ENCODE results near the gene LSM12.

Gene LSM12

GRCh38 chr17:44113382-44113781, 46.9 kb upstream of the LSM12 start:
- no peaks in the 10 kb centered on the region for H3K9me2 ChIP-seq (ENCODE audit: low read depth, low read length)
- no peak overlapping the region for H3K27ac ChIP-seq (ENCODE audit: low read depth, low read length, poor library complexity, severe bottlenecking)
- no peaks in the 10 kb centered on the region for H4K20me1 ChIP-seq (ENCODE audit: insufficient read depth, low read length)
- H3K4me2 ChIP-seq (ENCODE audit: low read length) = no peak overlapping the region
- H3K27me3 ChIP-seq (ENCODE audit: insufficient read depth, low read length) = no peaks in the 10 kb centered on the region; the same call in 1 of the 2 replicates
- H3K9ac ChIP-seq (ENCODE audit: low read length) = no peak overlapping the region
- no peaks in the 10 kb centered on the region for H3K79me2 ChIP-seq (ENCODE audit: insufficient read depth, low read length)
- no peak overlapping the region for H2AFZ ChIP-seq (ENCODE audit: low read length)
- H3F3A ChIP-seq (ENCODE audit: insufficient read depth, low read length) = no peaks in the 10 kb centered on the region
- TF ChIP-seq EZH2 (IDR thresholded peaks at IDR 0.05; ENCODE audit: borderline replicate concordance, low read length) = no peak
- TF ChIP-seq, protein P1, sequence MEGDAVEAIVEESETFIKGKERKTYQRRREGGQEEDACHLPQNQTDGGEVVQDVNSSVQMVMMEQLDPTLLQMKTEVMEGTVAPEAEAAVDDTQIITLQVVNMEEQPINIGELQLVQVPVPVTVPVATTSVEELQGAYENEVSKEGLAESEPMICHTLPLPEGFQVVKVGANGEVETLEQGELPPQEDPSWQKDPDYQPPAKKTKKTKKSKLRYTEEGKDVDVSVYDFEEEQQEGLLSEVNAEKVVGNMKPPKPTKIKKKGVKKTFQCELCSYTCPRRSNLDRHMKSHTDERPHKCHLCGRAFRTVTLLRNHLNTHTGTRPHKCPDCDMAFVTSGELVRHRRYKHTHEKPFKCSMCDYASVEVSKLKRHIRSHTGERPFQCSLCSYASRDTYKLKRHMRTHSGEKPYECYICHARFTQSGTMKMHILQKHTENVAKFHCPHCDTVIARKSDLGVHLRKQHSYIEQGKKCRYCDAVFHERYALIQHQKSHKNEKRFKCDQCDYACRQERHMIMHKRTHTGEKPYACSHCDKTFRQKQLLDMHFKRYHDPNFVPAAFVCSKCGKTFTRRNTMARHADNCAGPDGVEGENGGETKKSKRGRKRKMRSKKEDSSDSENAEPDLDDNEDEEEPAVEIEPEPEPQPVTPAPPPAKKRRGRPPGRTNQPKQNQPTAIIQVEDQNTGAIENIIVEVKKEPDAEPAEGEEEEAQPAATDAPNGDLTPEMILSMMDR (IDR thresholded peaks at IDR 0.05; ENCODE audit: low read length) = no peak
- no peaks in the 10 kb centered on the region for H3K9me3 ChIP-seq (ENCODE audit: low read length)
- peaks cover 13% of the 10 kb centered on the region for H3K4me1 ChIP-seq (ENCODE audit: insufficient read depth, low read length, severe bottlenecking)
- H3K4me3 ChIP-seq (ENCODE audit: low read depth, low read length, poor library complexity, severe bottlenecking) = no peak overlapping the region
- H3K36me3 ChIP-seq (ENCODE audit: insufficient read depth, low read length) = no peaks in the 10 kb centered on the region

DNA sequence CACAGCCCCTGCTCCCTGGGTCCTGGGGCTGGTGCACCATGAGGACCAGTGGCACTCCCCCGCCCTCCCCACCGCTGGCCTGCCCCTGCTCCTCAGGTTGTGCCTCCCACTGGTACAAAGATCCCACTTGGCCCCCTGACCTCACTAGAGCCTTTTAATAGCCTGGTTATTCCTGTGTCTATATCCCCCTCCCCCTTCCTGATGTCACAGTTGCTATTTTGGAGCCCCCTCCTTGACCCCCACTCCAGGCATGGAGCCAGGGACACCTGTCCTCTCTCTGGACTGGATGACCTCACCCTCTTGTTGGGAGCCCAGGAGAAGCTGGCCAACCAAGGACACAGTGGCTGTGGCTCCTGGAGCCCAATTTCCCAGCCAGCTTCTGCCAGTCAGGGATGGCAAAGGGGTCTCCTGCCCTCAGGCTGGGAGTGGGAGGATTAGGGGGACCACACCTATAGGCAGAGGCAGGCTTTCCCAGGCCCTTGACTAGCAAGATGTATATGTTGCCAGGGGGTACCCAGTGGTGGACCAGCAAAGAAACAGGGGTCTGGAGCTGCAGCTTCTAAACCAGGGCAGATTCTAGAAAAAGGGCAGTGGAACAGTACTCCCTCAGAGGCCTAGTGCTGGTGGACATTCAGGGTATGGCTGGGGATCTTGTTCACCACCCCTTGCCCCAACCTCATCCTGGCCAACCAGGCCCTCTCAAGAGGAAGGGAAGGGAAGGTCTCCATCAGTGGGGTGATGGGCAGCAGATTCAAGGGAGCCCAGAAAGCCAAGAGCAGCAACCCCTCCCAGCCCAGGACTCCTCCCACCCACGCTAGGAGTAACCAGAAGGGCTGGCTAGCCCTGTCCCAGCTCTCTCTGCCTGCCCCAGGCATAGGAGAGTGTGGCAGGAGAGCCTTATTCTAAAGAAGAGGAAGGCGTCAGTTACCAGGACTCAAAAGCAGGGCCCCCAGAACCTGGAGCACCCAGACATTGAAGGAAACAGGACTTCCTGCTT, 46.1 kb upstream of the LSM12 start:
- no peak overlapping the region for H2AFZ ChIP-seq (ENCODE audit: low read length)
- no peaks in the 10 kb centered on the region for H4K20me1 ChIP-seq (ENCODE audit: insufficient read depth, low read length)
- no peak overlapping the region for H3K4me3 ChIP-seq (ENCODE audit: low read depth, low read length, poor library complexity, severe bottlenecking)
- no peaks in the 10 kb centered on the region for H3K36me3 ChIP-seq (ENCODE audit: insufficient read depth, low read length)
- TF ChIP-seq EZH2 (IDR thresholded peaks at IDR 0.05; ENCODE audit: borderline replicate concordance, low read length) = no peak
- TF ChIP-seq, protein P1 (IDR thresholded peaks at IDR 0.05; ENCODE audit: low read length) = no peak
- H3K4me2 ChIP-seq (ENCODE audit: low read length) = no peak overlapping the region
- peaks cover 13% of the 10 kb centered on the region for H3K4me1 ChIP-seq (ENCODE audit: insufficient read depth, low read length, severe bottlenecking)
- H3K9ac ChIP-seq (ENCODE audit: low read length) = no peak overlapping the region
- H3K27ac ChIP-seq (ENCODE audit: low read depth, low read length, poor library complexity, severe bottlenecking) = no peak overlapping the region
- no peaks in the 10 kb centered on the region for H3F3A ChIP-seq (ENCODE audit: insufficient read depth, low read length)
- H3K9me2 ChIP-seq (ENCODE audit: low read depth, low read length) = no peaks in the 10 kb centered on the region
- H3K9me3 ChIP-seq (ENCODE audit: low read length) = no peaks in the 10 kb centered on the region
- H3K27me3 ChIP-seq (ENCODE audit: insufficient read depth, low read length) = no peaks in the 10 kb centered on the region; the same call in 1 of the 2 replicates
- no peaks in the 10 kb centered on the region for H3K79me2 ChIP-seq (ENCODE audit: insufficient read depth, low read length)

- H3K27me3 ChIP-seq (ENCODE audit: insufficient read depth, low read length) = no peaks in the 10 kb centered on the region; the same call in 1 of the 2 replicates
- no peaks in the 10 kb centered on the region for H3K36me3 ChIP-seq (ENCODE audit: insufficient read depth, low read length)
- no peak overlapping the region for H3K4me3 ChIP-seq (ENCODE audit: low read depth, low read length, poor library complexity, severe bottlenecking)
- no peak overlapping the region for H2AFZ ChIP-seq (ENCODE audit: low read length)
- TF ChIP-seq EZH2 (IDR thresholded peaks at IDR 0.05; ENCODE audit: borderline replicate concordance, low read length) = no peak
- TF ChIP-seq, protein P1 (IDR thresholded peaks at IDR 0.05; ENCODE audit: low read length) = no peak
- H3K9me2 ChIP-seq (ENCODE audit: low read depth, low read length) = no peaks in the 10 kb centered on the region
- no peaks in the 10 kb centered on the region for H4K20me1 ChIP-seq (ENCODE audit: insufficient read depth, low read length)
- H3F3A ChIP-seq (ENCODE audit: insufficient read depth, low read length) = no peaks in the 10 kb centered on the region
- no peak overlapping the region for H3K9ac ChIP-seq (ENCODE audit: low read length)
- H3K4me2 ChIP-seq (ENCODE audit: low read length) = no peak overlapping the region
- H3K4me1 ChIP-seq (ENCODE audit: insufficient read depth, low read length, severe bottlenecking) = peaks cover 13% of the 10 kb centered on the region
- no peak overlapping the region for H3K27ac ChIP-seq (ENCODE audit: low read depth, low read length, poor library complexity, severe bottlenecking)
- no peaks in the 10 kb centered on the region for H3K79me2 ChIP-seq (ENCODE audit: insufficient read depth, low read length)
- no peaks in the 10 kb centered on the region for H3K9me3 ChIP-seq (ENCODE audit: low read length)
These were observed 45.3 kb upstream of the LSM12 start for GRCh38 chr17:44111777-44112176.

Data from OCI-LY1 (cell line).